GM12864 (cell line): ENCODE measurements around the gene AFF4.
"Not testable (repeated sequence)": the region's sequence is repeated elsewhere in the genome, so short reads cannot be mapped to it uniquely, and the experiment has no call there.

Source experiments
- DNase-seq: peaks from one replicate; pipeline ENCODE4 v3.0.0-alpha.2; 2011; ENCODE audit warnings: low read depth
- H3K4me3 ChIP-seq: 2 replicates; pipeline ENCODE4 v1.5.1; 2011; ENCODE audit warnings: mild to moderate bottlenecking, low read depth, low read length, control low read depth
- CTCF ChIP-seq: IDR thresholded peaks from 2 replicates; pipeline ENCODE4 v1.5.1; 2011; ENCODE audit warnings: low read depth, mild to moderate bottlenecking, moderate library complexity, low read length, control low read depth, inconsistent platforms; ENCODE audit errors: missing control alignments

The AFF4 gene

GRCh38 chr5:132963171-132964104, at the start of gene AFF4:
AFF4 (minus strand) TSS chr5:132963634; CDS start chr5:132937189, 26,445 bp downstream.
- no peak for TF ChIP-seq CTCF
- peak within 1 kb of the TSS; percentile 77 for H3K4me3 ChIP-seq
- DNase-seq, result peak; percentile 78

GRCh38 chr5:133008455-133008854, 45.0 kb upstream of the AFF4 start:
- H3K4me3 ChIP-seq, DNase-seq: not testable (repeated sequence)

- TF ChIP-seq CTCF, result no peak
- H3K4me3 ChIP-seq, result no peak overlapping the region
- DNase-seq, result no peak
Observed at GRCh38 chr5:133006653-133007052, 43.2 kb upstream of the AFF4 start.

- no peak for TF ChIP-seq CTCF
- H3K4me3 ChIP-seq, result no peak overlapping the region
- DNase-seq, result no peak
Observed at GRCh38 chr5:132999246-132999645, 35.8 kb upstream of the AFF4 start.

- no peak overlapping the region for H3K4me3 ChIP-seq
- no peak for TF ChIP-seq CTCF
- DNase-seq, result no peak
Observed at GRCh38 chr5:132998556-132998955, 35.1 kb upstream of the AFF4 start.

GRCh38 chr5:132996307-132996706, 32.9 kb upstream of the AFF4 start:
- DNase-seq, result no peak
- no peak for TF ChIP-seq CTCF
- no peak overlapping the region for H3K4me3 ChIP-seq

GRCh38 chr5:132987531-132988408, 24.3 kb upstream of the AFF4 start:
- no peak overlapping the region for H3K4me3 ChIP-seq
- no peak for TF ChIP-seq CTCF
- DNase-seq, result no peak

- not testable (repeated sequence) for H3K4me3 ChIP-seq, DNase-seq
Observed at GRCh38 chr5:132982971-132983370, 19.5 kb upstream of the AFF4 start.
